Upper lobe of left lung (tissue), 6 donors: Measurements from ENCODE around the gene RNF208. TPM values are rescaled to one million over a fixed set of nuclear protein-coding genes. Genes with fewer than 3 reads are reported as not detected.

Source experiments
- ATAC-seq, 2 donors: fragments of 200-7000 bp; cut with Tn5 transposase; one replicate each; pipeline ENCODE4 v1.9.1; 2022; ENCODE audit warnings: mild to moderate bottlenecking in 2 of 2, moderate library complexity in 2 of 2; ENCODE audit not compliant: low FRiP score in 2 of 2
- DNase-seq, 2 donors: peaks; one replicate each; pipeline ENCODE4 v3.0.0-alpha.2; 2019 to 2020
- H3K27ac ChIP-seq, 4 donors: fragments of 200-600 bp; sonication (generic); one replicate each; pipeline ENCODE4 v1.5.1; 2016 to 2019
- H3K27me3 ChIP-seq, 4 donors: fragments of 200-600 bp; sonication (generic); one replicate each; pipeline ENCODE4 v1.5.1; 2017 to 2019
- H3K36me3 ChIP-seq, 4 donors: fragments of 200-600 bp; sonication (generic); one replicate each; pipeline ENCODE4 v1.5.1; 2016 to 2019
- H3K4me1 ChIP-seq, 4 donors: fragments of 200-600 bp; sonication (generic); one replicate each; pipeline ENCODE4 v1.5.1; 2018 to 2019
- H3K4me3 ChIP-seq, 4 donors: fragments of 200-600 bp; sonication (generic); one replicate each; pipeline ENCODE4 v1.5.1; 2017 to 2019; ENCODE audit warnings: mild to moderate bottlenecking in 2 of 4, moderate library complexity in 1 of 4
- H3K9me3 ChIP-seq, 4 donors: fragments of 200-600 bp; sonication (generic); one replicate each; pipeline ENCODE4 v1.5.1; 2018 to 2019
- EP300 ChIP-seq, 4 donors: sonication (generic); formaldehyde crosslinking; IDR thresholded peaks; one replicate each; pipeline ENCODE4 v1.5.1; 2017; ENCODE audit warnings: antibody characterized with exemption in 4 of 4, control low read depth in 2 of 4
- POLR2A ChIP-seq, 4 donors: fragments of 450-650 bp; IDR thresholded peaks; one replicate each; pipeline ENCODE4 v1.5.1; 2016 to 2017; ENCODE audit warnings: antibody characterized with exemption in 4 of 4, mild to moderate bottlenecking in 2 of 4
- POLR2AphosphoS5 ChIP-seq, 2 donors: sonication (generic); formaldehyde crosslinking; IDR thresholded peaks; one replicate each; pipeline ENCODE4 v1.5.1; 2017; ENCODE audit warnings: antibody characterized with exemption in 2 of 2
- WGBS, 2 donors: methylation state at CpG; one replicate each; pipeline ENCODE4 v1.1.5; 2017 to 2018; 5-methylcytosine and 5-hydroxymethylcytosine counted together
- total RNA-seq, 6 donors: library from RNA; depleted of rRNA in 4 of 6; stranded (reverse); fragments of >200 nt in 4 of 6; gene quantifications; one replicate each; pipeline versions ENCODE4 v1.1.0 to v1.2.1, GENCODE V29; 2016 to 2021
- TF ChIP-seq, protein P1 (sequence below), 6 experiments: fragments of 450-650 bp in 4 of 6; fragments of 200-600 bp in 2 of 6; sonication (generic) in 2 of 6; IDR thresholded peaks; one replicate each; pipeline ENCODE4 v1.5.1; 2016 to 2019; ENCODE audit warnings: antibody characterized with exemption in 6 of 6
- donor health status: DM: no; HTN: no; CAD: no; lungs with moderate emphysema.
- donor health status: DM: no; HTN: yes; CAD: no; lungs with severe emphysema.

RNF208 gene, protein sequence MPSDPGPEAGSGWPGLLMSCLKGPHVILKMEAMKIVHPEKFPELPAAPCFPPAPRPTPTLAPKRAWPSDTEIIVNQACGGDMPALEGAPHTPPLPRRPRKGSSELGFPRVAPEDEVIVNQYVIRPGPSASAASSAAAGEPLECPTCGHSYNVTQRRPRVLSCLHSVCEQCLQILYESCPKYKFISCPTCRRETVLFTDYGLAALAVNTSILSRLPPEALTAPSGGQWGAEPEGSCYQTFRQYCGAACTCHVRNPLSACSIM
- total RNA-seq: 10 to 100 TPM in 1 of 6 donors, 1 to 10 TPM in 5; 2.3 to 12.6 (median 4.5) TPM

- ATAC-seq (peak in 1 of 2 donors; percentile 2), DNase-seq (peak in 1 of 2 donors; percentile 88)
- Histone ChIP-seq H3K27me3 (peaks cover 0 to 4% (median 0%) of the 10 kb centered on the region in 4 donors), H3K27ac (peak within 1 kb of the TSS; percentile 85 to 91 (median 89)), H3K36me3 (no peaks in the 10 kb centered on the region), H3K4me1 (peaks cover 33 to 66% (median 51%) of the 10 kb centered on the region in 4 donors), H3K4me3 (peak within 1 kb of the TSS; percentile 56 to 80 (median 68)), H3K9me3 (no peaks in the 10 kb centered on the region)
- WGBS, 2 donors: 7 to 12% methylated on average over 10 to 50 of the region's 88 CpGs
- TF ChIP-seq POLR2AphosphoS5 (IDR thresholded peaks at IDR 0.05) (no peak), POLR2A (IDR thresholded peaks at IDR 0.05) (no peak), EP300 (IDR thresholded peaks at IDR 0.05) (no peak)
- TF ChIP-seq, protein P1, sequence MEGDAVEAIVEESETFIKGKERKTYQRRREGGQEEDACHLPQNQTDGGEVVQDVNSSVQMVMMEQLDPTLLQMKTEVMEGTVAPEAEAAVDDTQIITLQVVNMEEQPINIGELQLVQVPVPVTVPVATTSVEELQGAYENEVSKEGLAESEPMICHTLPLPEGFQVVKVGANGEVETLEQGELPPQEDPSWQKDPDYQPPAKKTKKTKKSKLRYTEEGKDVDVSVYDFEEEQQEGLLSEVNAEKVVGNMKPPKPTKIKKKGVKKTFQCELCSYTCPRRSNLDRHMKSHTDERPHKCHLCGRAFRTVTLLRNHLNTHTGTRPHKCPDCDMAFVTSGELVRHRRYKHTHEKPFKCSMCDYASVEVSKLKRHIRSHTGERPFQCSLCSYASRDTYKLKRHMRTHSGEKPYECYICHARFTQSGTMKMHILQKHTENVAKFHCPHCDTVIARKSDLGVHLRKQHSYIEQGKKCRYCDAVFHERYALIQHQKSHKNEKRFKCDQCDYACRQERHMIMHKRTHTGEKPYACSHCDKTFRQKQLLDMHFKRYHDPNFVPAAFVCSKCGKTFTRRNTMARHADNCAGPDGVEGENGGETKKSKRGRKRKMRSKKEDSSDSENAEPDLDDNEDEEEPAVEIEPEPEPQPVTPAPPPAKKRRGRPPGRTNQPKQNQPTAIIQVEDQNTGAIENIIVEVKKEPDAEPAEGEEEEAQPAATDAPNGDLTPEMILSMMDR (IDR thresholded peaks at IDR 0.05): peak in 1 of 6 experiments; percentile 7
These were observed at the start of gene RNF208 for GRCh38 chr9:137222190-137223077. TSS of gene RNF208 (minus strand) at chr9:137222240. CDS start at chr9:137221212, 1,028 bp downstream.

DNA sequence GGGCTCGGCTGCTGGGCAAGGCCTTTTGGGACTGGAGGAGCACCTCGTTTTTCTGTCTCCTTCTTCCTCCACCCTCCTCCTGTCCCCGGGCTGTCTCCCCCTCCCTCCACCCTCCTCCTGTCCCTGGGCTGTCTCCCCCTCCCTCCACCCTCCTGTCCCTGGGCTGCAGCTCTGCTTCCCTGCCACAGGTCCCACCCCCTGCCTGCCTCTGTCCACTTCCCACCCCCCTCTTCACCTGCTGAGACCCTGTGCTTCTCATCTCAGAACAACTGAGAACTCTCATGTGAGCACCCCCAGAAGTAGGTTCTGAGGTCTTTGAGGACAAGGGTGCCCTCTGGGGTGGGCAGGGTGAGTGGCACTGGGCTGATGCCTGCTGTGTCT is 49.6 kb upstream of the RNF208 start:
- H3K9me3 ChIP-seq: no peaks in the 10 kb centered on the region
- WGBS, 2 donors: 21 to 50% methylated on average over 2 to 3 of the region's 3 CpGs
- ATAC-seq (no peak), DNase-seq (no peak)
- TF ChIP-seq POLR2A (IDR thresholded peaks at IDR 0.05) (no peak), POLR2AphosphoS5 (IDR thresholded peaks at IDR 0.05) (no peak)
- peaks cover 7 to 47% (median 23%) of the 10 kb centered on the region in 4 donors for H3K36me3 ChIP-seq
- no peak overlapping the region for H3K4me3 ChIP-seq
- no peaks in the 10 kb centered on the region for H3K27me3 ChIP-seq
- H3K4me1 ChIP-seq: peaks cover 53 to 97% (median 69%) of the 10 kb centered on the region in 4 donors
- H3K27ac ChIP-seq: peak overlapping the region in 2 of 4 donors; percentile 24 to 95

GRCh38 chr9:137270929-137271695 is 49.1 kb upstream of the RNF208 start:
- WGBS, 2 donors: 68 to 78% methylated on average over 25 of the region's 32 CpGs
- no peaks in the 10 kb centered on the region for H3K9me3 ChIP-seq
- peak overlapping the region in 2 of 4 donors; percentile 24 to 35 for H3K27ac ChIP-seq
- ATAC-seq: no peak
- TF ChIP-seq EP300 (IDR thresholded peaks at IDR 0.05) (no peak), POLR2AphosphoS5 (IDR thresholded peaks at IDR 0.05) (no peak), POLR2A (IDR thresholded peaks at IDR 0.05) (no peak)
- TF ChIP-seq, protein P1 (IDR thresholded peaks at IDR 0.05): no peak
- H3K27me3 ChIP-seq: no peaks in the 10 kb centered on the region
- H3K4me1 ChIP-seq: peaks cover 47 to 91% (median 64%) of the 10 kb centered on the region in 4 donors
- no peak overlapping the region for H3K4me3 ChIP-seq
- peaks cover 8 to 53% (median 28%) of the 10 kb centered on the region in 4 donors for H3K36me3 ChIP-seq
- peak in 1 of 2 donors; percentile 69 for DNase-seq

GRCh38 chr9:137269231-137269772 is 47.3 kb upstream of the RNF208 start:
- DNase-seq (peak; percentile 85 to 86), ATAC-seq (peak; percentile 43 to 72)
- Histone ChIP-seq H3K4me3 (peak overlapping the region in 3 of 4 donors; percentile 2 to 31 (median 26)), H3K4me1 (peaks cover 39 to 73% (median 48%) of the 10 kb centered on the region in 4 donors), H3K27me3 (no peaks in the 10 kb centered on the region), H3K36me3 (peaks cover 12 to 68% (median 38%) of the 10 kb centered on the region in 4 donors), H3K9me3 (no peaks in the 10 kb centered on the region), H3K27ac (peak overlapping the region; percentile 70 to 85 (median 82))
- TF ChIP-seq EP300 (IDR thresholded peaks at IDR 0.05) (peak in 2 of 4 donors; percentile 44 to 59), POLR2AphosphoS5 (IDR thresholded peaks at IDR 0.05) (peak; percentile 60 to 76), POLR2A (IDR thresholded peaks at IDR 0.05) (peak in 2 of 4 donors; percentile 36 to 47)
- TF ChIP-seq, protein P1 (IDR thresholded peaks at IDR 0.05): no peak
- 36 to 51% methylated on average over 17 of the region's 17 CpGs for WGBS, 2 donors
